GM19023 (cell line): ENCODE results near the gene VGF.
"Not testable (repeated sequence)": the region's sequence is repeated elsewhere in the genome, so short reads cannot be mapped to it uniquely, and the experiment has no call there.

Experiments
- ATAC-seq: cut with Tn5 transposase; IDR thresholded peaks from one replicate; pipeline ENCODE4 v1.9.1; 2021; ENCODE audit warnings: mild to moderate bottlenecking, moderate library complexity; ENCODE audit not compliant: unreplicated experiment

Gene VGF

GRCh38 chr7:101120315-101120714, 45.1 kb downstream of the VGF start:
- ATAC-seq: no peak

- ATAC-seq: no peak
Measured at GRCh38 chr7:101119876-101120275, 45.5 kb downstream of the VGF start.

GRCh38 chr7:101118856-101119255, 46.5 kb downstream of the VGF start:
- ATAC-seq: no peak

GRCh38 chr7:101116898-101117297, 48.5 kb downstream of the VGF start:
- ATAC-seq: no peak

- ATAC-seq: no peak
Measured at GRCh38 chr7:101115215-101115614, 50.2 kb downstream of the VGF start.

DNA sequence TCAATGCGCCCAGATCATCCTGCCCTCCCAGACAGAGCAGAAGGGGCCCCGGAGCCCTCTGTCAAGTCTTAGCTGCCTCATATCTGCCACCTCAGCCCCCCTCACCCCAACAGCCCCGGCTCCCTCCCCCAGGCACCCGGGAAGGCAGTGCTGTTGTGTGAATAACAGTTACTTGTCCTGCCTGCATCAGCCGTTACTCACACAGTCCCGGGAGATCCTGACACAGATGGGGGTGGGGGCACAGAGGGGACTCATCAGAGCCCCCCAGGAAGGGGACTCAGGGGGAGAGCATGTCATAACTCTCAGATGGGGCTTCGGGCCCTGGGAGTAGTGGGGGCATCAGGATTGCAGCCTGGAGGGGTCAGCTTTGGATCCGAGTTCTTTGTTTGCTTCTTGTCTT, 50.9 kb downstream of the VGF start:
- no peak for ATAC-seq

- ATAC-seq: no peak
Measured at GRCh38 chr7:101113836-101114235, 51.5 kb downstream of the VGF start.

DNA sequence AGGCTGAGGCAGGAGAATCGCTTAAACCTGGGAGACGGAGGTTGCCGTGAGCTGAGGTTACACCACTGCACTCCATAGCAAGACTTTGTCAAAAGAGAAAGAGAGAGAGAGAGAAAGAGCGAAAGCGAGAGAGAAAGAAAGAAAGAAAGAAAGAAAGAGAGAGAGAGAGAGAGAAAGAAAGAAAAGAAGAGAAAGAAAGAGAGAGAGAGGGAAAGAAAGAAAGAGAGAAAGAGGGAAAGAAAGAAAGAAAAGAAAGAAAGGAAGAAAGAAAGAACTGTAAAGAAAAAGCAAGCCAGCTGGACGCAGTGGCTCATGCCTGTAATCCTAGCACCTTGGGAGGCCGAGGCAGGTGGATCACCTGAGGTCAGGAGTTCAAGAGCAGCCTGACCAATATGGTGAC, 52.2 kb downstream of the VGF start:
- ATAC-seq: not testable (repeated sequence)
